ENCODE measurements around the gene CYP19A1. TPM values are rescaled to one million over a fixed set of nuclear protein-coding genes. Genes with fewer than 3 reads are reported as not detected.

Gene CYP19A1
- total RNA-seq, 2 donors from 2014 or later = not detected

DNA sequence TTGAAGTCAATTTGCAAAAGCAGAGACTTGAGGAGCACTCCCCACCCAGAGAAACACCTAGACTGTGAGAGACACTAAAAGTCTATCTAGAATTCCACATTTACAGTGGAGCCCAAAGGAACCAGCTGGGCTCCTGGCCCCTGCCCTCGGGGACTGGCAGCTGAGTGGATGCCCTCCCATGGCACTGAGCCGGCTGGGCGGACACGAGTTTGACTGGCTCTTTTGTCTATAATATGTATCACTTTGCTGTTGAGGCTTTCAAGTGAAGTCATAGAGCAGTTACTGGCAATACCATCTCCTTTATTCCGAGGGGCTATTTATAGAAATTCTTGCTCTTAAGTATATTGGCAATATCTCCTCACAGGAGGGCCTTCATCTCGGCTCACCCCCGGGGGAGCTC is 177.9 kb downstream of the CYP19A1 start:
- Histone ChIP-seq H3K4me1 (no peaks in the 10 kb centered on the region), H3K9ac (ENCODE audit: low read depth in 2 of 2, low read length in 2 of 2) (no peak overlapping the region), H3K4me3 (no peak overlapping the region), H3K27ac (no peak overlapping the region), H3K27me3 (no peaks in the 10 kb centered on the region), H3K9me3 (no peaks in the 10 kb centered on the region), H3K36me3 (no peaks in the 10 kb centered on the region)
- TF ChIP-seq, protein P1, sequence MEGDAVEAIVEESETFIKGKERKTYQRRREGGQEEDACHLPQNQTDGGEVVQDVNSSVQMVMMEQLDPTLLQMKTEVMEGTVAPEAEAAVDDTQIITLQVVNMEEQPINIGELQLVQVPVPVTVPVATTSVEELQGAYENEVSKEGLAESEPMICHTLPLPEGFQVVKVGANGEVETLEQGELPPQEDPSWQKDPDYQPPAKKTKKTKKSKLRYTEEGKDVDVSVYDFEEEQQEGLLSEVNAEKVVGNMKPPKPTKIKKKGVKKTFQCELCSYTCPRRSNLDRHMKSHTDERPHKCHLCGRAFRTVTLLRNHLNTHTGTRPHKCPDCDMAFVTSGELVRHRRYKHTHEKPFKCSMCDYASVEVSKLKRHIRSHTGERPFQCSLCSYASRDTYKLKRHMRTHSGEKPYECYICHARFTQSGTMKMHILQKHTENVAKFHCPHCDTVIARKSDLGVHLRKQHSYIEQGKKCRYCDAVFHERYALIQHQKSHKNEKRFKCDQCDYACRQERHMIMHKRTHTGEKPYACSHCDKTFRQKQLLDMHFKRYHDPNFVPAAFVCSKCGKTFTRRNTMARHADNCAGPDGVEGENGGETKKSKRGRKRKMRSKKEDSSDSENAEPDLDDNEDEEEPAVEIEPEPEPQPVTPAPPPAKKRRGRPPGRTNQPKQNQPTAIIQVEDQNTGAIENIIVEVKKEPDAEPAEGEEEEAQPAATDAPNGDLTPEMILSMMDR (IDR thresholded peaks at IDR 0.05) = no peak
- intact Hi-C loops (cut with DNase I) = loop anchor here (5.0 to 10.0 kb wide), 2 partner anchors 124 to 222 kb away; no protein-coding TSS in a partner anchor
- no peak for DNase-seq

Small RNA genes lying within 50 kb of the gene (microRNA-seq; reads per million reads assigned to microRNA genes)
- gene MIR4713 (not detected), gene MIR7973-1 (not detected), gene MIR7973-2 (not detected)

Other genes with a start within 250 kb of the CYP19A1 start
- 1 to 10 TPM; 5.3 to 7.3 TPM for gene TNFAIP8L3, start 243.7 kb downstream of the CYP19A1 start, total RNA-seq
- 1 to 10 TPM; 3.7 to 8.6 TPM for gene GLDN, start 3.1 kb upstream of the CYP19A1 start, total RNA-seq